Measurements from ENCODE around the gene ERICH4. TPM values are rescaled to one million over a fixed set of nuclear protein-coding genes. Genes with fewer than 3 reads are reported as not detected.

Gene ERICH4
- total RNA-seq, 1 donor from 2014 or later, result not detected

- H2AFZ ChIP-seq (ENCODE audit: low read depth, low read length), result no peak overlapping the region
- H3K36me3 Mint-ChIP-seq (ENCODE audit: low read depth, unreplicated experiment), result peaks cover 18% of the 10 kb centered on the region
- H3K4me1 ChIP-seq (ENCODE audit: insufficient read depth, low read length), result no peaks in the 10 kb centered on the region
- H3K27me3 ChIP-seq (ENCODE audit: insufficient read depth, low read length), result no peaks in the 10 kb centered on the region
- FAIRE-seq, result no peak
- no peak overlapping the region for H3K9ac ChIP-seq (ENCODE audit: low read length)
- H3K9me3 Mint-ChIP-seq (ENCODE audit: unreplicated experiment), result no peaks in the 10 kb centered on the region
- H3K4me3 Mint-ChIP-seq (ENCODE audit: unreplicated experiment), result no peak overlapping the region
- H3K79me2 ChIP-seq (ENCODE audit: insufficient read depth, low read length), result no peaks in the 10 kb centered on the region
- H3K36me3 ChIP-seq (ENCODE audit: insufficient read depth, low read length), result peaks cover 6% of the 10 kb centered on the region
- no peak for DNase-seq (ENCODE audit: low read depth)
- no peaks in the 10 kb centered on the region for H3K27me3 Mint-ChIP-seq (ENCODE audit: low read depth, unreplicated experiment)
- H3K9me3 ChIP-seq (ENCODE audit: insufficient read depth, low read depth, low read length), result no peaks in the 10 kb centered on the region
- H3K4me3 ChIP-seq (ENCODE audit: insufficient read depth, low read depth, low read length), result no peak overlapping the region
- no peak overlapping the region for H3K27ac Mint-ChIP-seq (ENCODE audit: unreplicated experiment)
- peaks cover 21% of the 10 kb centered on the region for H3K4me1 Mint-ChIP-seq (ENCODE audit: low read depth, unreplicated experiment)
- no peak overlapping the region for H3K4me2 ChIP-seq (ENCODE audit: low read length)
- H3K27ac ChIP-seq (ENCODE audit: low read depth, low read length), result no peak overlapping the region
- H4K20me1 ChIP-seq (ENCODE audit: insufficient read depth, low read length), result peaks cover 6% of the 10 kb centered on the region
- no peak for TF ChIP-seq EZH2 (IDR thresholded peaks at IDR 0.05; ENCODE audit: insufficient read depth, low read length)
- TF ChIP-seq CTCF (IDR thresholded peaks at IDR 0.05; ENCODE audit: insufficient read depth, low read depth, low read length), result no peak
These were observed 31.0 kb upstream of the ERICH4 start for GRCh38 chr19:41411968-41412265.

- no peaks in the 10 kb centered on the region for H3K9me3 Mint-ChIP-seq (ENCODE audit: unreplicated experiment)
- no peak overlapping the region for H2AFZ ChIP-seq (ENCODE audit: low read depth, low read length)
- peaks cover 6% of the 10 kb centered on the region for H3K36me3 ChIP-seq (ENCODE audit: insufficient read depth, low read length)
- TF ChIP-seq EZH2 (IDR thresholded peaks at IDR 0.05; ENCODE audit: insufficient read depth, low read length) (no peak), CTCF (IDR thresholded peaks at IDR 0.05; ENCODE audit: insufficient read depth, low read depth, low read length) (no peak)
- no peak overlapping the region for H3K4me3 ChIP-seq (ENCODE audit: insufficient read depth, low read depth, low read length)
- H3K9me3 ChIP-seq (ENCODE audit: insufficient read depth, low read depth, low read length), result no peaks in the 10 kb centered on the region
- H3K27ac ChIP-seq (ENCODE audit: low read depth, low read length), result no peak overlapping the region
- no peaks in the 10 kb centered on the region for H3K4me1 ChIP-seq (ENCODE audit: insufficient read depth, low read length)
- no peaks in the 10 kb centered on the region for H3K79me2 ChIP-seq (ENCODE audit: insufficient read depth, low read length)
- H3K4me1 Mint-ChIP-seq (ENCODE audit: low read depth, unreplicated experiment), result peaks cover 13% of the 10 kb centered on the region
- no peak overlapping the region for H3K4me2 ChIP-seq (ENCODE audit: low read length)
- no peak overlapping the region for H3K4me3 Mint-ChIP-seq (ENCODE audit: unreplicated experiment)
- peaks cover 20% of the 10 kb centered on the region for H3K36me3 Mint-ChIP-seq (ENCODE audit: low read depth, unreplicated experiment)
- H3K27ac Mint-ChIP-seq (ENCODE audit: unreplicated experiment), result no peak overlapping the region
- no peak for DNase-seq (ENCODE audit: low read depth)
- H3K27me3 Mint-ChIP-seq (ENCODE audit: low read depth, unreplicated experiment), result no peaks in the 10 kb centered on the region
- no peak overlapping the region for H3K9ac ChIP-seq (ENCODE audit: low read length)
- no peaks in the 10 kb centered on the region for H3K27me3 ChIP-seq (ENCODE audit: insufficient read depth, low read length)
- no peak for FAIRE-seq
- no peaks in the 10 kb centered on the region for H4K20me1 ChIP-seq (ENCODE audit: insufficient read depth, low read length)
These were observed 30.0 kb upstream of the ERICH4 start for GRCh38 chr19:41412953-41413352.

GRCh38 chr19:41413947-41414346 lies 29.0 kb upstream of the ERICH4 start:
- Mint-ChIP-seq H3K27ac (ENCODE audit: unreplicated experiment) (no peak overlapping the region), H3K36me3 (ENCODE audit: low read depth, unreplicated experiment) (peaks cover 24% of the 10 kb centered on the region), H3K27me3 (ENCODE audit: low read depth, unreplicated experiment) (no peaks in the 10 kb centered on the region), H3K9me3 (ENCODE audit: unreplicated experiment) (no peaks in the 10 kb centered on the region), H3K4me3 (ENCODE audit: unreplicated experiment) (no peak overlapping the region), H3K4me1 (ENCODE audit: low read depth, unreplicated experiment) (peaks cover 13% of the 10 kb centered on the region)
- no peaks in the 10 kb centered on the region for H3K9me3 ChIP-seq (ENCODE audit: insufficient read depth, low read depth, low read length)
- no peaks in the 10 kb centered on the region for H3K27me3 ChIP-seq (ENCODE audit: insufficient read depth, low read length)
- FAIRE-seq (no peak), DNase-seq (ENCODE audit: low read depth) (no peak)
- TF ChIP-seq CTCF (IDR thresholded peaks at IDR 0.05; ENCODE audit: insufficient read depth, low read depth, low read length) (no peak), EZH2 (IDR thresholded peaks at IDR 0.05; ENCODE audit: insufficient read depth, low read length) (no peak)
- no peak overlapping the region for H3K4me2 ChIP-seq (ENCODE audit: low read length)
- no peaks in the 10 kb centered on the region for H3K79me2 ChIP-seq (ENCODE audit: insufficient read depth, low read length)
- H3K4me3 ChIP-seq (ENCODE audit: insufficient read depth, low read depth, low read length), result no peak overlapping the region
- no peak overlapping the region for H3K27ac ChIP-seq (ENCODE audit: low read depth, low read length)
- no peak overlapping the region for H2AFZ ChIP-seq (ENCODE audit: low read depth, low read length)
- no peak overlapping the region for H3K9ac ChIP-seq (ENCODE audit: low read length)
- H3K36me3 ChIP-seq (ENCODE audit: insufficient read depth, low read length), result peaks cover 6% of the 10 kb centered on the region
- H4K20me1 ChIP-seq (ENCODE audit: insufficient read depth, low read length), result no peaks in the 10 kb centered on the region
- H3K4me1 ChIP-seq (ENCODE audit: insufficient read depth, low read length), result no peaks in the 10 kb centered on the region
